GM12878 (cell line): ENCODE data around the gene TMPRSS6. TPM values are rescaled to one million over a fixed set of nuclear protein-coding genes. Genes with fewer than 3 reads are reported as not detected.

ENCODE experiments used
- ATAC-seq: fragments of 200-7000 bp; cut with Tn5 transposase; 3 replicates; pipeline ENCODE4 v1.9.1; 2020; ENCODE audit warnings: mild to moderate bottlenecking, moderate library complexity
- BruUV-seq: library from RNA; stranded (reverse); fragments of 400-500 nt; replicated peaks from 2 replicates; lab custom pipeline; 2021; lab: Mats Ljungman, UMichigan
- CTCF ChIA-PET: fragments of 300-600 bp; sonication (Branson Sonifier 250); formaldehyde crosslinking; extraction: SDS; loops from one replicate; lab custom pipeline; 2021; ENCODE audit warnings: inconsistent platforms; lab: Yijun Ruan, JAX
- POLR2A ChIA-PET: fragments of 350-600 bp; formaldehyde crosslinking; extraction: SDS; loops from one replicate; lab custom pipeline; 2021; ENCODE audit warnings: inconsistent platforms; lab: Charles Lee
- RAD21 ChIA-PET: fragments of 300-600 bp; sonication (Branson Sonifier 250); formaldehyde crosslinking; loops from one replicate; lab custom pipeline; 2023; ENCODE audit warnings: antibody characterized with exemption; ENCODE audit not compliant: unreplicated experiment; lab: Charles Lee
- SMC1A ChIA-PET: fragments of 300-600 bp; sonication (Branson Sonifier 250); formaldehyde crosslinking; loops from one replicate; lab custom pipeline; 2023; ENCODE audit not compliant: unreplicated experiment, uncharacterized antibody; lab: Charles Lee
- DNase-seq: peaks from one replicate; pipeline ENCODE4 v3.0.0-alpha.2; 2011; ENCODE audit warnings: low read depth, low spot score
- FAIRE-seq: peaks from 3 replicates; lab custom pipeline; 2011; peaks lifted over from hg19 to GRCh38; lab: Jason Lieb, UNC
- H2AFZ ChIP-seq: 2 replicates; pipeline ENCODE4 v1.6.0; 2011; ENCODE audit warnings: low read depth, low read length, control low read depth; ENCODE audit not compliant: control insufficient read depth
- H3K27ac ChIP-seq: 2 replicates; pipeline ENCODE4 v1.5.1; 2011; ENCODE audit warnings: control low read depth; ENCODE audit not compliant: control insufficient read depth, insufficient read depth
- H3K27me3 ChIP-seq, 2 experiments: replicated peaks in 1 of 2; 2 replicates each; pipeline versions ENCODE4 v1.6.0 to v1.6.1; 2011; ENCODE audit warnings: low read length in 1 of 2; ENCODE audit not compliant: control insufficient read depth in 2 of 2, insufficient read depth in 2 of 2
- H3K36me3 ChIP-seq, 2 experiments: 2 replicates each; pipeline ENCODE4 v1.5.1; 2011; ENCODE audit warnings: low read length in 1 of 2; ENCODE audit not compliant: control insufficient read depth in 2 of 2, insufficient read depth in 2 of 2
- H3K4me1 ChIP-seq: 2 replicates; pipeline ENCODE4 v1.6.1; 2011; ENCODE audit warnings: mild to moderate bottlenecking, low read length, moderate library complexity, mixed read lengths; ENCODE audit not compliant: control insufficient read depth, insufficient read depth
- H3K4me2 ChIP-seq: 2 replicates; pipeline ENCODE4 v1.6.0; 2011; ENCODE audit warnings: control low read depth; ENCODE audit not compliant: control insufficient read depth, insufficient read depth
- H3K4me3 ChIP-seq: fragments of 200-600 bp; sonication (generic); 2 replicates; pipeline ENCODE4 v1.5.1; 2016
- H3K79me2 ChIP-seq: 2 replicates; pipeline ENCODE4 v1.6.0; 2011; ENCODE audit warnings: low read length; ENCODE audit not compliant: control insufficient read depth, insufficient read depth
- H3K9ac ChIP-seq: 2 replicates; pipeline ENCODE4 v1.8.0; 2011; ENCODE audit warnings: low read length, control low read depth, mixed read lengths; ENCODE audit not compliant: control insufficient read depth, insufficient read depth
- H3K9me3 ChIP-seq: replicated peaks from 3 replicates; pipeline ENCODE4 v1.5.1; 2011; ENCODE audit warnings: mild to moderate bottlenecking, low read length; ENCODE audit not compliant: control insufficient read depth, insufficient read depth
- H4K20me1 ChIP-seq: 2 replicates; pipeline ENCODE4 v1.6.0; 2011; ENCODE audit not compliant: control insufficient read depth, insufficient read depth
- BCLAF1 ChIP-seq: fragments of 450-650 bp; IDR thresholded peaks from 2 replicates; pipeline ENCODE4 v1.6.1; 2017; ENCODE audit warnings: antibody characterized with exemption, mild to moderate bottlenecking, moderate library complexity
- CBX3 ChIP-seq: fragments of 200-600 bp; sonication (generic); IDR thresholded peaks from 2 replicates; pipeline ENCODE4 v1.6.1; 2016; ENCODE audit warnings: low read depth, borderline replicate concordance
- CREB1 ChIP-seq: IDR thresholded peaks from 2 replicates; pipeline ENCODE4 v1.6.1; 2012; ENCODE audit warnings: low read depth, mild to moderate bottlenecking, inconsistent platforms
- EGR1 ChIP-seq, 2 experiments: IDR thresholded peaks; 1 replicate in 1 of 2; 2 replicates in 1 of 2; pipeline ENCODE4 v1.6.1; 2011 to 2012; ENCODE audit warnings: low read depth in 2 of 2, low read length in 2 of 2, borderline replicate concordance in 1 of 2, mild to moderate bottlenecking in 1 of 2, moderate library complexity in 1 of 2
- EZH2 ChIP-seq: IDR thresholded peaks from 2 replicates; pipeline ENCODE4 v1.6.1; 2012; ENCODE audit warnings: low read depth, mild to moderate bottlenecking, control low read depth, inconsistent platforms, low read length, borderline replicate concordance; ENCODE audit not compliant: control insufficient read depth
- KAT2A ChIP-seq: conservative IDR thresholded peaks from 2 replicates; pipeline ENCODE4 v1.6.1; 2011; ENCODE audit warnings: low read depth, low read length; ENCODE audit not compliant: control insufficient read depth
- NBN ChIP-seq: fragments of 450-650 bp; IDR thresholded peaks from 2 replicates; pipeline ENCODE4 v1.6.1; 2016
- PML ChIP-seq: IDR thresholded peaks from 2 replicates; pipeline ENCODE4 v1.6.1; 2012; ENCODE audit warnings: low read length, inconsistent platforms
- RAD51 ChIP-seq: fragments of 450-650 bp; IDR thresholded peaks from 2 replicates; pipeline ENCODE4 v1.6.1; 2016; ENCODE audit warnings: moderate library complexity, mild to moderate bottlenecking, inconsistent platforms
- RFX5 ChIP-seq: IDR thresholded peaks from 2 replicates; pipeline ENCODE4 v1.6.1; 2011; ENCODE audit warnings: low read depth, low read length, improper control_type of control experiment
- SP1 ChIP-seq: IDR thresholded peaks from one replicate; pipeline ENCODE4 v1.6.1; 2011; ENCODE audit warnings: low read depth, low read length
- SUZ12 ChIP-seq: fragments of 200-600 bp; sonication (generic); IDR thresholded peaks from one replicate; pipeline ENCODE4 v1.6.1; 2018; ENCODE audit warnings: antibody characterized with exemption, mild to moderate bottlenecking; ENCODE audit not compliant: unreplicated experiment
- USF1 ChIP-seq: IDR thresholded peaks from 2 replicates; pipeline ENCODE4 v1.6.1; 2011; ENCODE audit warnings: borderline replicate concordance, low read depth, mild to moderate bottlenecking, moderate library complexity, mixed read lengths, low read length; ENCODE audit not compliant: insufficient read depth; ENCODE audit errors: extremely low read length
- WGBS: methylation state at CpG from one replicate; pipeline ENCODE4 v1.1.6; 2016; ENCODE audit warnings: low lambda C conversion rate; ENCODE audit not compliant: insufficient replicate concordance, insufficient coverage; ENCODE audit errors: missing lambda C conversion rate; 5-methylcytosine and 5-hydroxymethylcytosine counted together
- in situ Hi-C: fragments of 300-500 bp; cut with MboI; formaldehyde crosslinking; loops from 9 replicates; pipeline ENCODE4 v1.14.3; 2018; ENCODE audit warnings: mixed read lengths
- intact Hi-C: fragments of 100-400 bp; cut with micrococcal nuclease; formaldehyde crosslinking; loops from one replicate; pipeline ENCODE4 v1.14.2; 2022; ENCODE audit not compliant: unreplicated experiment
- polyA plus RNA-seq, 11 experiments: library from polyadenylated mRNA; depleted of rRNA in 4 of 11; unstranded in 6 of 11; stranded (reverse) in 5 of 11; fragments of >200 nt; fragmentation: Nextera tagmentation in 4 of 11; fragmentation: Illumina TruSeq in 1 of 11; extraction: Ambion mirVana in 4 of 11; extraction: Trizol in 1 of 11; gene quantifications; 1 replicate in 1 of 11; 2 replicates in 10 of 11; pipeline versions ENCODE4 v1.2.1 to v1.2.3, GENCODE V29; 2011 to 2016; ENCODE audit warnings: inconsistent platforms in 2 of 11, missing spikeins in 2 of 11, low read depth in 1 of 11
- total RNA-seq, 4 experiments: library from RNA; depleted of rRNA in 3 of 4; stranded (reverse); fragments of >200 nt in 3 of 4; fragmentation: Illumina TruSeq in 1 of 4; extraction: Trizol in 1 of 4; gene quantifications; 2 replicates each; pipeline versions ENCODE4 v1.2.1 to v1.2.3, GENCODE V29; 2013 to 2021
- TF ChIP-seq, protein P1 (sequence below): fragments of 450-650 bp; IDR thresholded peaks from 2 replicates; pipeline ENCODE4 v1.6.1; 2018; ENCODE audit warnings: mild to moderate bottlenecking, low read depth, moderate library complexity; ENCODE audit not compliant: partially characterized antibody

Gene TMPRSS6
- total and polyA plus RNA-seq, 10 of the 15 experiments (the other 5 are each of a cell fraction or from before 2014, with no cell fraction given) = 0.06 to 0.69 (median 0.19) TPM; not detected in 6

- in situ Hi-C loops (no loop called here), intact Hi-C loops (no loop called here)
- 4% methylated on average over 5 of the region's 5 CpGs for WGBS
- DNase-seq (no peak), FAIRE-seq (no peak), ATAC-seq (peak; percentile 42)
- POLR2A ChIA-PET = interaction anchor here (0.6 kb wide), 1 partner anchor 361 kb away, joined by 12 read pairs; no protein-coding TSS in a partner anchor
- CTCF ChIA-PET = interaction anchor here (0.8 to 5.5 kb wide), 8 partner anchors 10 to 143 kb away, joined by 3 to 39 read pairs (median 4); no protein-coding TSS in a partner anchor
- Histone ChIP-seq H3K9me3 (no peaks in the 10 kb centered on the region), H2AFZ (peak overlapping the region; percentile 87), H3K4me2 (peak overlapping the region; percentile 51), H3K4me3 (peak overlapping the region; percentile 89), H3K4me1 (peaks cover 8% of the 10 kb centered on the region), H3K36me3 (no peaks in the 10 kb centered on the region; a peak in 1 of 4 replicates), H3K9ac (peak overlapping the region; percentile 74), H4K20me1 (no peaks in the 10 kb centered on the region), H3K27ac (peak overlapping the region; percentile 58), H3K27me3 (no peaks in the 10 kb centered on the region), H3K79me2 (peaks cover 2% of the 10 kb centered on the region; the same call in 1 of the 2 replicates)
- SMC1A ChIA-PET = interaction anchor here (1.1 to 1.2 kb wide), 2 partner anchors 25 to 160 kb away, joined by 3 to 5 read pairs; partner anchors contain the start of gene NCF4
- RAD21 ChIA-PET = no interaction called here
- no peak for TF ChIP-seq RFX5
- no peak for TF ChIP-seq PML
- no peak for TF ChIP-seq CBX3
- peak; percentile 55 for TF ChIP-seq RAD51
- peak; percentile 39 for TF ChIP-seq USF1
- no peak for TF ChIP-seq KAT2A
- TF ChIP-seq SP1 = no peak
- no peak for TF ChIP-seq CREB1
- TF ChIP-seq, protein P1, sequence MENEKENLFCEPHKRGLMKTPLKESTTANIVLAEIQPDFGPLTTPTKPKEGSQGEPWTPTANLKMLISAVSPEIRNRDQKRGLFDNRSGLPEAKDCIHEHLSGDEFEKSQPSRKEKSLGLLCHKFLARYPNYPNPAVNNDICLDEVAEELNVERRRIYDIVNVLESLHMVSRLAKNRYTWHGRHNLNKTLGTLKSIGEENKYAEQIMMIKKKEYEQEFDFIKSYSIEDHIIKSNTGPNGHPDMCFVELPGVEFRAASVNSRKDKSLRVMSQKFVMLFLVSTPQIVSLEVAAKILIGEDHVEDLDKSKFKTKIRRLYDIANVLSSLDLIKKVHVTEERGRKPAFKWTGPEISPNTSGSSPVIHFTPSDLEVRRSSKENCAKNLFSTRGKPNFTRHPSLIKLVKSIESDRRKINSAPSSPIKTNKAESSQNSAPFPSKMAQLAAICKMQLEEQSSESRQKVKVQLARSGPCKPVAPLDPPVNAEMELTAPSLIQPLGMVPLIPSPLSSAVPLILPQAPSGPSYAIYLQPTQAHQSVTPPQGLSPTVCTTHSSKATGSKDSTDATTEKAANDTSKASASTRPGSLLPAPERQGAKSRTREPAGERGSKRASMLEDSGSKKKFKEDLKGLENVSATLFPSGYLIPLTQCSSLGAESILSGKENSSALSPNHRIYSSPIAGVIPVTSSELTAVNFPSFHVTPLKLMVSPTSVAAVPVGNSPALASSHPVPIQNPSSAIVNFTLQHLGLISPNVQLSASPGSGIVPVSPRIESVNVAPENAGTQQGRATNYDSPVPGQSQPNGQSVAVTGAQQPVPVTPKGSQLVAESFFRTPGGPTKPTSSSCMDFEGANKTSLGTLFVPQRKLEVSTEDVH = no peak
- TF ChIP-seq EZH2 = no peak
- no peak for TF ChIP-seq BCLAF1
- no peak for TF ChIP-seq EGR1 (IDR thresholded peaks at IDR 0.05; ENCODE audit: borderline replicate concordance in 1 of 2, low read depth in 2 of 2, low read length in 2 of 2)
- TF ChIP-seq SUZ12 = no peak
- TF ChIP-seq NBN = no peak
- BruUV-seq = TSS peak; percentile 87
Measured at GRCh38 chr22:37020192-37020479, 89.4 kb downstream of the TMPRSS6 start.
